ENCODE data around the gene TRIM2. TPM values are rescaled to one million over a fixed set of nuclear protein-coding genes. Genes with fewer than 3 reads are reported as not detected.

The TRIM2 gene
- total and polyA plus RNA-seq, 4 donors, result 3.4 to 15.5 (median 8.9) TPM

- peaks cover 0 to 3% (median 1%) of the 10 kb centered on the region in 4 donors for H3K4me1 ChIP-seq (ENCODE audit: control insufficient read depth in 4 of 4, insufficient read depth in 4 of 4, low read length in 3 of 4)
- no peaks in the 10 kb centered on the region for H3K27me3 ChIP-seq (ENCODE audit: control insufficient read depth in 4 of 4, insufficient read depth in 4 of 4, low read length in 3 of 4)
- H3K27ac ChIP-seq (ENCODE audit: low read depth in 1 of 2, low read length in 2 of 2), result no peak overlapping the region
- no peaks in the 10 kb centered on the region for H3K9me3 ChIP-seq (ENCODE audit: control insufficient read depth in 4 of 4, low read length in 3 of 4)
- 27% methylated on average over 5 of the region's 5 CpGs for WGBS
- no peak overlapping the region for H3K9ac ChIP-seq (ENCODE audit: low read depth in 1 of 2, low read length in 2 of 2)
- DNase-seq (ENCODE audit: low spot score), result no peak
- TF ChIP-seq HNF4A (conservative IDR thresholded peaks at IDR 0.05) (peak; percentile 30 to 55), TAF1 (conservative IDR thresholded peaks at IDR 0.05) (no peak), EGR1 (IDR thresholded peaks at IDR 0.05; ENCODE audit: low read depth in 2 of 2) (no peak), RXRA (IDR thresholded peaks at IDR 0.05) (peak in 1 of 2 donors; percentile 14)
- no peaks in the 10 kb centered on the region for H3K36me3 ChIP-seq (ENCODE audit: control insufficient read depth in 4 of 4, insufficient read depth in 3 of 4, low read depth in 1 of 4, low read length in 3 of 4)
- no peak overlapping the region for H3K4me3 ChIP-seq (ENCODE audit: low read depth in 1 of 3, low read length in 3 of 3)
Measured at GRCh38 chr4:153209410-153209809, 5.2 kb downstream of the TRIM2 start.

GRCh38 chr4:153210727-153211126, 6.5 kb downstream of the TRIM2 start:
- H3K9ac ChIP-seq (ENCODE audit: low read depth in 1 of 2, low read length in 2 of 2), result no peak overlapping the region
- 91% methylated on average over 1 of the region's 1 CpG for WGBS

More at GRCh38 chr4:153210727-153211126, 6.5 kb downstream of the TRIM2 start:
- H3K27ac ChIP-seq (ENCODE audit: low read depth in 1 of 2, low read length in 2 of 2), result no peak overlapping the region
- DNase-seq (ENCODE audit: low spot score), result no peak
- H3K4me3 ChIP-seq (ENCODE audit: low read depth in 1 of 3, low read length in 3 of 3), result no peak overlapping the region
- TF ChIP-seq MAX (IDR thresholded peaks at IDR 0.05) (no peak), ZBTB33 (IDR thresholded peaks at IDR 0.05) (no peak), RAD21 (IDR thresholded peaks at IDR 0.05) (no peak), SP1 (IDR thresholded peaks at IDR 0.05) (no peak), ATF3 (IDR thresholded peaks at IDR 0.05) (no peak), REST (IDR thresholded peaks at IDR 0.05) (no peak)
- H3K36me3 ChIP-seq (ENCODE audit: control insufficient read depth in 4 of 4, insufficient read depth in 3 of 4, low read depth in 1 of 4, low read length in 3 of 4), result no peaks in the 10 kb centered on the region
- H3K27me3 ChIP-seq (ENCODE audit: control insufficient read depth in 4 of 4, insufficient read depth in 4 of 4, low read length in 3 of 4), result no peaks in the 10 kb centered on the region
- H3K9me3 ChIP-seq (ENCODE audit: control insufficient read depth in 4 of 4, low read length in 3 of 4), result no peaks in the 10 kb centered on the region
- H3K4me1 ChIP-seq (ENCODE audit: control insufficient read depth in 4 of 4, insufficient read depth in 4 of 4, low read length in 3 of 4), result no peaks in the 10 kb centered on the region

Measured in liver (tissue), 9 donors.